Thyroid gland (tissue), 4 donors: ENCODE measurements around the gene CNDP1. TPM values are rescaled to one million over a fixed set of nuclear protein-coding genes. Genes with fewer than 3 reads are reported as not detected.

ENCODE experiments used
- DNase-seq, 2 donors: peaks; one replicate each; pipeline ENCODE4 v3.0.0-alpha.2; 2019
- H3K27ac ChIP-seq, 3 donors: fragments of 200-600 bp; sonication (generic); 1 replicate in 2 of 3; 2 replicates in 1 of 3; pipeline ENCODE4 v1.5.1; 2016 to 2019; ENCODE audit warnings: mild to moderate bottlenecking in 1 of 3, moderate library complexity in 1 of 3
- H3K27me3 ChIP-seq: fragments of 200-600 bp; sonication (generic); one replicate; pipeline ENCODE4 v1.5.1; 2019
- H3K36me3 ChIP-seq, 2 donors: fragments of 200-600 bp; sonication (generic); one replicate each; pipeline ENCODE4 v1.5.1; 2016 to 2019
- H3K4me1 ChIP-seq, 2 donors: fragments of 200-600 bp; sonication (generic); one replicate each; pipeline ENCODE4 v1.5.1; 2017 to 2019
- H3K4me3 ChIP-seq, 3 donors: fragments of 200-600 bp; sonication (generic); replicated peaks in 1 of 3; 1 replicate in 2 of 3; 2 replicates in 1 of 3; pipeline ENCODE4 v1.5.1; 2016; ENCODE audit warnings: mild to moderate bottlenecking in 1 of 3
- H3K9me3 ChIP-seq: fragments of 200-600 bp; sonication (generic); one replicate; pipeline ENCODE4 v1.5.1; 2017
- POLR2A ChIP-seq, 2 donors: fragments of 450-650 bp; IDR thresholded peaks; one replicate each; pipeline ENCODE4 v1.6.1; 2017; ENCODE audit warnings: antibody characterized with exemption in 2 of 2, mild to moderate bottlenecking in 2 of 2, moderate library complexity in 1 of 2
- WGBS, 2 donors: methylation state at CpG; one replicate each; pipeline ENCODE4 v1.1.5; 2017; 5-methylcytosine and 5-hydroxymethylcytosine counted together
- intact Hi-C: fragments of 100-400 bp; cut with DNase I; formaldehyde crosslinking; loops from one replicate; pipeline ENCODE4 v1.15.1; 2023
- total RNA-seq, 4 donors: library from RNA; depleted of rRNA; stranded (reverse); fragments of >200 nt; gene quantifications; one replicate each; pipeline ENCODE4 v1.2.3, GENCODE V29; 2016
- TF ChIP-seq, protein P1 (sequence below), 6 experiments: fragments of 200-600 bp in 3 of 6; fragments of 450-650 bp in 3 of 6; sonication (generic) in 3 of 6; IDR thresholded peaks; one replicate each; pipeline ENCODE4 v1.5.1; 2016 to 2019; ENCODE audit warnings: antibody characterized with exemption in 6 of 6, mild to moderate bottlenecking in 2 of 6, inconsistent platforms in 1 of 6, moderate library complexity in 1 of 6

Gene CNDP1
- total RNA-seq, 4 donors from 2014 or later: 0.25 to 1.0 TPM; not detected in 2

DNA sequence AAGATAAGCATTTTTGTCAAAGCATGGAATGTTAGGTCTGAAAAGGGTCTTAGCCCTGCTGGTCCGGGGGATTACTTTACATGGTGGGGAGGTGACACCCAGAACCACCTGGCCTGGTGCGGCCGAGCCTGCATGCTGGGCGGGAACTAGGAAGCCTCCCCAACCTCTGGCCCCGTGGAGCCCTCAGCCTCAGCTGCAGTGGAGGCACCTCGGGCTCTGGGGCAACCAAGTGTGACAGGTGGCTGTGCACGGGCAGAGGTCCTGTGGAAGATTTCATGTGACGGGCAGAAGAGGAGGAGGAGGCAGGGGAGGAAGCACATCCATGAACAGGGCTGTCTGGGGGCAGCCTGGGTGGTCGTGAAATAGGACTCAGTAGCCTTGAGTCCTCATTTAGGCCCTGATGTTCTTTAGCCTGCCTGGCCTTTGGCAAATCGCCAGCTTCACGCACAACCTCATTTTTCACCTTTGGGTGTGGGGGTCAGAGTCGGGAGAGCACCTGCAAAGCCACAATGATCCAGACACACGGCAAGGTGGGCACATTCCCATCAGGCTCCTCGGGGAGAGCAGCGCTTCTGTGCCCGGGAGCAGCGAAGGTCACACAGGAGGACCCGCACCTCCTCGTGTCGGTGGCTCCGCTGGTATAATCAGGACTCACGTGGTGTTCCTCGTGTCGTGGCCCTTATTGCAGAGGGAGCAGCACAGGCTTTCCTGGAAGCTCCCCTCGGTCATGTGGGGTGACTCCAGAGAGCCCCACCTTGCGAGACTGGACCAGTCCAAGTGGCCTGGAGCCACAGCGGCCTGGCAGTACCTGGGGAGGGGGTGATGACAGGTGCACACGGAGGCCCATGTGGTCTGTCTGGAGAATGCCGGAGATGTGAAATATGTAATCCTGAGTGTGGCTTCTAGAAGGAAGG, 24.2 kb upstream of the CNDP1 start:
- Histone ChIP-seq H3K27ac (no peak overlapping the region), H3K9me3 (no peaks in the 10 kb centered on the region), H3K36me3 (peaks cover 56 to 75% of the 10 kb centered on the region in 2 donors), H3K27me3 (no peaks in the 10 kb centered on the region), H3K4me1 (peaks cover 17 to 31% of the 10 kb centered on the region in 2 donors), H3K4me3 (no peak overlapping the region)
- TF ChIP-seq POLR2A (IDR thresholded peaks at IDR 0.05): no peak
- TF ChIP-seq, protein P1, sequence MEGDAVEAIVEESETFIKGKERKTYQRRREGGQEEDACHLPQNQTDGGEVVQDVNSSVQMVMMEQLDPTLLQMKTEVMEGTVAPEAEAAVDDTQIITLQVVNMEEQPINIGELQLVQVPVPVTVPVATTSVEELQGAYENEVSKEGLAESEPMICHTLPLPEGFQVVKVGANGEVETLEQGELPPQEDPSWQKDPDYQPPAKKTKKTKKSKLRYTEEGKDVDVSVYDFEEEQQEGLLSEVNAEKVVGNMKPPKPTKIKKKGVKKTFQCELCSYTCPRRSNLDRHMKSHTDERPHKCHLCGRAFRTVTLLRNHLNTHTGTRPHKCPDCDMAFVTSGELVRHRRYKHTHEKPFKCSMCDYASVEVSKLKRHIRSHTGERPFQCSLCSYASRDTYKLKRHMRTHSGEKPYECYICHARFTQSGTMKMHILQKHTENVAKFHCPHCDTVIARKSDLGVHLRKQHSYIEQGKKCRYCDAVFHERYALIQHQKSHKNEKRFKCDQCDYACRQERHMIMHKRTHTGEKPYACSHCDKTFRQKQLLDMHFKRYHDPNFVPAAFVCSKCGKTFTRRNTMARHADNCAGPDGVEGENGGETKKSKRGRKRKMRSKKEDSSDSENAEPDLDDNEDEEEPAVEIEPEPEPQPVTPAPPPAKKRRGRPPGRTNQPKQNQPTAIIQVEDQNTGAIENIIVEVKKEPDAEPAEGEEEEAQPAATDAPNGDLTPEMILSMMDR (IDR thresholded peaks at IDR 0.05): no peak
- 83 to 89% methylated on average over 21 to 29 of the region's 29 CpGs for WGBS, 2 donors
- DNase-seq: no peak
- intact Hi-C loops: no loop called here

GRCh38 chr18:74510770-74511095, 23.6 kb upstream of the CNDP1 start:
- H3K36me3 ChIP-seq: peaks cover 60 to 81% of the 10 kb centered on the region in 2 donors
- TF ChIP-seq, protein P1 (IDR thresholded peaks at IDR 0.05): no peak
- no peak for TF ChIP-seq POLR2A (IDR thresholded peaks at IDR 0.05)
- intact Hi-C loops: no loop called here
- H3K4me3 ChIP-seq: no peak overlapping the region
- H3K9me3 ChIP-seq: no peaks in the 10 kb centered on the region
- WGBS, 2 donors: 91% methylated on average over 12 of the region's 12 CpGs
- no peak for DNase-seq
- H3K4me1 ChIP-seq: peaks cover 17 to 30% of the 10 kb centered on the region in 2 donors
- no peak overlapping the region for H3K27ac ChIP-seq
- H3K27me3 ChIP-seq: no peaks in the 10 kb centered on the region

GRCh38 chr18:74511823-74512222, 22.5 kb upstream of the CNDP1 start:
- no peak for DNase-seq
- Histone ChIP-seq H3K9me3 (no peaks in the 10 kb centered on the region), H3K27me3 (no peaks in the 10 kb centered on the region), H3K4me3 (no peak overlapping the region), H3K4me1 (peaks cover 11 to 19% of the 10 kb centered on the region in 2 donors), H3K36me3 (peaks cover 63 to 81% of the 10 kb centered on the region in 2 donors), H3K27ac (no peak overlapping the region)
- TF ChIP-seq POLR2A (IDR thresholded peaks at IDR 0.05): no peak
- TF ChIP-seq, protein P1 (IDR thresholded peaks at IDR 0.05): no peak
- 93 to 100% methylated on average over 1 to 2 of the region's 7 CpGs for WGBS, 2 donors
- intact Hi-C loops: no loop called here

GRCh38 chr18:74512321-74513053, 21.8 kb upstream of the CNDP1 start:
- Histone ChIP-seq H3K27me3 (no peaks in the 10 kb centered on the region), H3K4me1 (peaks cover 5 to 12% of the 10 kb centered on the region in 2 donors), H3K27ac (no peak overlapping the region), H3K36me3 (peaks cover 70 to 81% of the 10 kb centered on the region in 2 donors), H3K9me3 (no peaks in the 10 kb centered on the region), H3K4me3 (no peak overlapping the region)
- intact Hi-C loops: no loop called here
- WGBS, 2 donors: 91 to 97% methylated on average over 15 of the region's 15 CpGs
- no peak for DNase-seq
- TF ChIP-seq POLR2A (IDR thresholded peaks at IDR 0.05): no peak
- TF ChIP-seq, protein P1 (IDR thresholded peaks at IDR 0.05): no peak
